Smooth muscle cell (in vitro differentiated cells): ENCODE results near the gene ACOT13. TPM values are rescaled to one million over a fixed set of nuclear protein-coding genes. Genes with fewer than 3 reads are reported as not detected.
"Not testable (repeated sequence)": the region's sequence is repeated elsewhere in the genome, so short reads cannot be mapped to it uniquely, and the experiment has no call there.

Experiments used
- DNase-seq: peaks from one replicate; lab custom pipeline; 2025; ENCODE audit not compliant: unreplicated experiment; lab: John Stamatoyannopoulos, UW
- H2AFZ ChIP-seq: fragments of 200-600 bp; sonication (generic); 2 replicates; pipeline ENCODE4 v1.6.0; 2016; ENCODE audit warnings: antibody characterized with exemption, low read depth, mild to moderate bottlenecking
- H3F3A ChIP-seq: fragments of 200-600 bp; sonication (generic); 2 replicates; pipeline ENCODE4 v1.6.0; 2017; ENCODE audit warnings: antibody characterized with exemption, low read depth
- H3K27ac ChIP-seq: fragments of 200-600 bp; sonication (generic); 2 replicates; pipeline ENCODE4 v1.5.1; 2016; ENCODE audit warnings: low read depth, mild to moderate bottlenecking
- H3K27me3 ChIP-seq: fragments of 200-600 bp; sonication (generic); 2 replicates; pipeline ENCODE4 v1.6.1; 2016; ENCODE audit warnings: low read depth, mild to moderate bottlenecking
- H3K36me3 ChIP-seq: fragments of 200-600 bp; sonication (generic); 2 replicates; pipeline ENCODE4 v1.5.1; 2016; ENCODE audit warnings: low read depth
- H3K4me1 ChIP-seq: fragments of 200-600 bp; sonication (generic); 2 replicates; pipeline ENCODE4 v1.5.1; 2016; ENCODE audit warnings: low read depth
- H3K4me2 ChIP-seq: fragments of 200-600 bp; sonication (generic); 2 replicates; pipeline ENCODE4 v1.6.0; 2016; ENCODE audit warnings: mild to moderate bottlenecking
- H3K4me3 ChIP-seq: fragments of 200-600 bp; sonication (generic); 2 replicates; pipeline ENCODE4 v1.5.1; 2016; ENCODE audit warnings: mild to moderate bottlenecking
- H3K79me2 ChIP-seq: fragments of 200-600 bp; sonication (generic); 2 replicates; pipeline ENCODE4 v1.6.0; 2016; ENCODE audit warnings: low read depth, mild to moderate bottlenecking
- H3K9ac ChIP-seq: fragments of 200-600 bp; sonication (generic); 2 replicates; pipeline ENCODE4 v1.6.0; 2016; ENCODE audit warnings: low read depth
- H3K9me3 ChIP-seq: fragments of 200-600 bp; sonication (generic); replicated peaks from 2 replicates; pipeline ENCODE4 v1.5.1; 2016; ENCODE audit warnings: low read depth
- H4K20me1 ChIP-seq: fragments of 200-600 bp; sonication (generic); 2 replicates; pipeline ENCODE4 v1.6.0; 2016; ENCODE audit warnings: low read depth
- CTCF ChIP-seq: fragments of 200-600 bp; sonication (generic); IDR thresholded peaks from 2 replicates; pipeline ENCODE4 v1.5.1; 2017; ENCODE audit warnings: borderline replicate concordance, mild to moderate bottlenecking, antibody characterized with exemption; ENCODE audit not compliant: insufficient read depth, poor library complexity, severe bottlenecking
- WGBS: methylation state at CpG from one replicate; pipeline ENCODE4 v1.1.7; 2016; ENCODE audit warnings: low lambda C conversion rate; 5-methylcytosine and 5-hydroxymethylcytosine counted together
- polyA plus RNA-seq: library from polyadenylated mRNA; unstranded; fragments of >200 nt; fragmentation: Nextera tagmentation; extraction: Ambion mirVana; gene quantifications from 2 replicates; pipeline ENCODE4 v1.2.1, GENCODE V29; 2016
- total RNA-seq: library from RNA; depleted of rRNA; stranded (reverse); fragments of >200 nt; gene quantifications from 2 replicates; pipeline ENCODE4 v1.2.3, GENCODE V29; 2014

The ACOT13 gene
- total and polyA plus RNA-seq, 2 experiments from 2014 or later = 7.3 to 43.7 TPM

GRCh38 chr6:24692415-24692814 lies 25.5 kb downstream of the ACOT13 start:
- Histone ChIP-seq H3K4me2 (no peak overlapping the region), H3K27me3 (no peaks in the 10 kb centered on the region), H3K27ac (no peak overlapping the region), H3K79me2 (no peaks in the 10 kb centered on the region), H3K9me3 (no peaks in the 10 kb centered on the region), H4K20me1 (no peaks in the 10 kb centered on the region), H3K4me1 (no peaks in the 10 kb centered on the region), H2AFZ (no peak overlapping the region), H3K4me3 (no peak overlapping the region), H3F3A (no peaks in the 10 kb centered on the region), H3K9ac (no peak overlapping the region), H3K36me3 (no peaks in the 10 kb centered on the region)
- DNase-seq = no peak
- TF ChIP-seq CTCF = no peak
- 96% methylated on average over 3 of the region's 3 CpGs for WGBS

GRCh38 chr6:24692848-24693592 lies 26.1 kb downstream of the ACOT13 start:
- Histone ChIP-seq H3K9ac (no peak overlapping the region), H3K4me2 (no peak overlapping the region), H3K4me3 (no peak overlapping the region), H3K4me1 (no peaks in the 10 kb centered on the region), H3K27me3 (no peaks in the 10 kb centered on the region), H2AFZ (no peak overlapping the region), H3K9me3 (no peaks in the 10 kb centered on the region), H4K20me1 (no peaks in the 10 kb centered on the region), H3K79me2 (no peaks in the 10 kb centered on the region), H3K27ac (no peak overlapping the region), H3K36me3 (no peaks in the 10 kb centered on the region), H3F3A (no peaks in the 10 kb centered on the region)
- WGBS = 77% methylated on average over 2 of the region's 2 CpGs
- no peak for DNase-seq
- TF ChIP-seq CTCF = no peak

- Histone ChIP-seq H3K27me3 (no peaks in the 10 kb centered on the region), H2AFZ (no peak overlapping the region), H3K9ac (no peak overlapping the region), H3K4me2 (no peak overlapping the region), H3K4me3 (no peak overlapping the region), H3K9me3 (no peaks in the 10 kb centered on the region), H3K27ac (no peak overlapping the region), H4K20me1 (no peaks in the 10 kb centered on the region), H3F3A (no peaks in the 10 kb centered on the region), H3K79me2 (no peaks in the 10 kb centered on the region), H3K36me3 (no peaks in the 10 kb centered on the region), H3K4me1 (no peaks in the 10 kb centered on the region)
- 94% methylated on average over 1 of the region's 1 CpG for WGBS
- no peak for DNase-seq
- no peak for TF ChIP-seq CTCF
Measured at GRCh38 chr6:24694198-24694597, 27.3 kb downstream of the ACOT13 start.

DNA sequence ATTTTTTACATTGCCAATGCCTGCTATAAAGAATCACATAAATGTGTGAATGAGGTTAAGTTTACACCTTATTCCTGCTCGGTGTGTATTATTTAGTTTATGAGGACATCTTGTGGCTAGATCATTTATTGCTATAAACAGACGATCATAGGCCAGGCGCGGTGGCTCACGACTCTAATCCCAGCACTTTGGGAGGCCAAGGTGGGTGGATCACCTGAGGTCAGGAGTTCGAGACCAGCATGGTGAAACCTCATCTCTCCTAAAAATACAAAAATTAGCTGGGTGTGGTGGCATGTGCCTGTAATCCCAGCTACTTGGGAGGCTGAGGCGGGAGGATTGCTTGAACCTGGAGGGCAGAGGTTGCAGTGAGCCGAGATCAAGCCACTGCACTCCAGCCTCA lies 28.8 kb downstream of the ACOT13 start:
- 72% methylated on average over 8 of the region's 8 CpGs for WGBS
- H2AFZ ChIP-seq, H3K9me3 ChIP-seq, H3K4me3 ChIP-seq, H3K79me2 ChIP-seq, H3K36me3 ChIP-seq, H3K27ac ChIP-seq, H3K4me2 ChIP-seq, H3K27me3 ChIP-seq, H3F3A ChIP-seq, DNase-seq, H3K4me1 ChIP-seq, H4K20me1 ChIP-seq, H3K9ac ChIP-seq: not testable (repeated sequence)
- peak; percentile 38 for TF ChIP-seq CTCF
